Measurements from ENCODE around the gene DENND6A.
"Not testable (repeated sequence)": the region's sequence is repeated elsewhere in the genome, so short reads cannot be mapped to it uniquely, and the experiment has no call there.

The DENND6A gene

GRCh38 chr3:57647292-57647940 lies 45.5 kb downstream of the DENND6A start:
- no peak for TF ChIP-seq JUND (IDR thresholded peaks at IDR 0.05; ENCODE audit: low read depth)
- in situ Hi-C loops (cut with HindIII; ENCODE audit: low pct_unique_long_range_greater_than_20kb, low sequenced_read_pairs) = no loop called here
- peak in 1 of 2 experiments; percentile 1 for DNase-seq (ENCODE audit: low read depth in 1 of 2, low spot score in 1 of 2)

GRCh38 chr3:57646723-57647122 lies 46.2 kb downstream of the DENND6A start:
- TF ChIP-seq JUND (IDR thresholded peaks at IDR 0.05; ENCODE audit: low read depth) = no peak
- in situ Hi-C loops (cut with HindIII; ENCODE audit: low pct_unique_long_range_greater_than_20kb, low sequenced_read_pairs) = no loop called here
- DNase-seq (ENCODE audit: low read depth in 1 of 2, low spot score in 1 of 2) = peak; percentile 1 to 9

GRCh38 chr3:57644740-57645139 lies 48.1 kb downstream of the DENND6A start:
- no peak for DNase-seq (ENCODE audit: low read depth in 1 of 2, low spot score in 1 of 2)
- TF ChIP-seq JUND (IDR thresholded peaks at IDR 0.05; ENCODE audit: low read depth) = no peak
- in situ Hi-C loops (cut with HindIII; ENCODE audit: low pct_unique_long_range_greater_than_20kb, low sequenced_read_pairs) = no loop called here

GRCh38 chr3:57637391-57637790 lies 55.5 kb downstream of the DENND6A start:
- DNase-seq (ENCODE audit: low read depth in 1 of 2, low spot score in 1 of 2) = no peak
- TF ChIP-seq JUND (IDR thresholded peaks at IDR 0.05; ENCODE audit: low read depth) = no peak
- in situ Hi-C loops (cut with HindIII; ENCODE audit: low pct_unique_long_range_greater_than_20kb, low sequenced_read_pairs) = no loop called here

- DNase-seq (ENCODE audit: low read depth in 1 of 2, low spot score in 1 of 2); in situ Hi-C loops (cut with HindIII; ENCODE audit: low pct_unique_long_range_greater_than_20kb, low sequenced_read_pairs): not testable (repeated sequence)
Measured at GRCh38 chr3:57634259-57634658, 58.6 kb downstream of the DENND6A start.

GRCh38 chr3:57627976-57628375 lies 64.9 kb downstream of the DENND6A start:
- in situ Hi-C loops (cut with HindIII; ENCODE audit: low pct_unique_long_range_greater_than_20kb, low sequenced_read_pairs) = no loop called here
- DNase-seq (ENCODE audit: low read depth in 1 of 2, low spot score in 1 of 2) = no peak
- no peak for TF ChIP-seq JUND (IDR thresholded peaks at IDR 0.05; ENCODE audit: low read depth)

GRCh38 chr3:57624801-57625200 lies 68.1 kb downstream of the DENND6A start:
- in situ Hi-C loops (cut with HindIII; ENCODE audit: low pct_unique_long_range_greater_than_20kb, low sequenced_read_pairs) = no loop called here
- TF ChIP-seq JUND (IDR thresholded peaks at IDR 0.05; ENCODE audit: low read depth) = no peak
- DNase-seq (ENCODE audit: low read depth in 1 of 2, low spot score in 1 of 2) = no peak

GRCh38 chr3:57622362-57622761 lies 70.5 kb downstream of the DENND6A start:
- in situ Hi-C loops (cut with HindIII; ENCODE audit: low pct_unique_long_range_greater_than_20kb, low sequenced_read_pairs) = no loop called here
- no peak for DNase-seq (ENCODE audit: low read depth in 1 of 2, low spot score in 1 of 2)
- no peak for TF ChIP-seq JUND (IDR thresholded peaks at IDR 0.05; ENCODE audit: low read depth)

- no peak for DNase-seq (ENCODE audit: low read depth in 1 of 2, low spot score in 1 of 2)
- in situ Hi-C loops (cut with HindIII; ENCODE audit: low pct_unique_long_range_greater_than_20kb, low sequenced_read_pairs) = no loop called here
- TF ChIP-seq JUND (IDR thresholded peaks at IDR 0.05; ENCODE audit: low read depth) = no peak
Measured at GRCh38 chr3:57617739-57618138, 75.1 kb downstream of the DENND6A start.

GRCh38 chr3:57616233-57616632 lies 76.6 kb downstream of the DENND6A start:
- no peak for DNase-seq (ENCODE audit: low read depth in 1 of 2, low spot score in 1 of 2)
- in situ Hi-C loops (cut with HindIII; ENCODE audit: low pct_unique_long_range_greater_than_20kb, low sequenced_read_pairs) = no loop called here
- TF ChIP-seq JUND (IDR thresholded peaks at IDR 0.05; ENCODE audit: low read depth) = no peak

- DNase-seq (ENCODE audit: low read depth in 1 of 2, low spot score in 1 of 2); in situ Hi-C loops (cut with HindIII; ENCODE audit: low pct_unique_long_range_greater_than_20kb, low sequenced_read_pairs): not testable (repeated sequence)
Measured at GRCh38 chr3:57611870-57612269, 81.0 kb downstream of the DENND6A start.

GRCh38 chr3:57605683-57606082 lies 87.2 kb downstream of the DENND6A start:
- no peak for TF ChIP-seq JUND (IDR thresholded peaks at IDR 0.05; ENCODE audit: low read depth)
- DNase-seq (ENCODE audit: low read depth in 1 of 2, low spot score in 1 of 2) = no peak
- in situ Hi-C loops (cut with HindIII; ENCODE audit: low pct_unique_long_range_greater_than_20kb, low sequenced_read_pairs) = no loop called here

GRCh38 chr3:57604971-57605370 lies 87.9 kb downstream of the DENND6A start:
- no peak for TF ChIP-seq JUND (IDR thresholded peaks at IDR 0.05; ENCODE audit: low read depth)
- in situ Hi-C loops (cut with HindIII; ENCODE audit: low pct_unique_long_range_greater_than_20kb, low sequenced_read_pairs) = no loop called here
- DNase-seq (ENCODE audit: low read depth in 1 of 2, low spot score in 1 of 2) = no peak

- no peak for TF ChIP-seq JUND (IDR thresholded peaks at IDR 0.05; ENCODE audit: low read depth)
- in situ Hi-C loops (cut with HindIII; ENCODE audit: low pct_unique_long_range_greater_than_20kb, low sequenced_read_pairs) = no loop called here
- DNase-seq (ENCODE audit: low read depth in 1 of 2, low spot score in 1 of 2) = no peak
Measured at GRCh38 chr3:57600195-57600594, 92.7 kb downstream of the DENND6A start.

Measured in T47D (cell line).